ENCODE results near the gene TBC1D14. TPM values are rescaled to one million over a fixed set of nuclear protein-coding genes. Genes with fewer than 3 reads are reported as not detected.

The TBC1D14 gene
- total RNA-seq, 4 donors from 2014 or later: 36.0 to 56.2 (median 41.4) TPM

DNA sequence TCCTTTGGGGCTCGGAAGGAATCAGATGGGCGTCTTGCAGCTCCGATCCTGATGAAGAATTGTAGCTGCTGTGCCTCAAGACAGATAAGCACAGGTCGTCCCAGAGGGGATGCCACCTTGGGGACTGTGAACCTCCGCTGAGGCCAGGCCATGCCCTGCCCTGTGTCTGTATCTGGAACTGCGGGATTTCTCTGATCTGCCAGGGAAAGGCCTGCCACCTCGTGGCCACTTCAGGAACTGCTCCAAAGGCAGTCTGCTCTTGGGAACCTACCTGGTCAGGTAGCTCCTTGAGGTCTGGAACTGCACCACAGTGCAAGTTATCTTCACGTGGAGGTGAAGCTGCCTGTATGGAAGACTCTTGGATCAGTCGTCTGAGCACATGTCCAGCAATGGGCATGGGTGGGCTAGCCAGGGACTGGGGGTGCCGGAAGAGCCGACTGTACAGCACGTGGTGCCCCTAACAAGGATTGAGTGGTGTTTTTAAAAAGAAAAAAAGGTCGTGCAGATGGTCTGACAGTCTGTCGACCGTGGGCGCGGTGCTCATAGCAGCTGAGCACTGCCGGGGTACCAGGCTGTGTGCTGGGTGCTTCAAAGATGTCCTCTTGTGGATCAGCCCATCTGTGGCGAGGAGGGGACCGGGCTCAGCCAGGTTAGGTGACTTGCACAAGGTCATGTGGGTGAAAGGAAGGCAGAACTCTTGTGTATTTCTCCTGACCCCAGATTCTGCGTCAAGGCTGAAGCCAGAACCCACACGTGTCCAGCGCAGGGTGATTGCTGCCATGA, 161.3 kb downstream of the TBC1D14 start:
- H3K4me3 ChIP-seq: no peak overlapping the region
- TF ChIP-seq CTCF (IDR thresholded peaks at IDR 0.05 in 4 of 5, conservative IDR thresholded peaks at IDR 0.05 in 1 of 5) (peak; percentile 97 to 99 (median 97)), POLR2A (IDR thresholded peaks at IDR 0.05) (no peak)
- H3K36me3 ChIP-seq: no peaks in the 10 kb centered on the region
- DNase-seq: peak; percentile 66 to 78
- peak; percentile 4 to 27 for ATAC-seq
- in situ Hi-C loops (cut with MboI; ENCODE audit: low sequenced_read_pairs in 4 of 4): loop anchor here (5.0 to 25.0 kb wide), 7 partner anchors 86 to 356 kb away; partner anchors contain the start of genes TBC1D14 (in 4 of the 4) and BLOC1S4 (in 2 of the 4)
- H3K27ac ChIP-seq: no peak overlapping the region
- no peaks in the 10 kb centered on the region for H3K27me3 ChIP-seq
- peaks cover 35 to 43% of the 10 kb centered on the region in 2 donors for H3K4me1 ChIP-seq
- no peaks in the 10 kb centered on the region for H3K9me3 ChIP-seq
- intact Hi-C loops (cut with DNase I; ENCODE audit: low total_unique reads): loop anchor here (1.0 kb wide), 2 partner anchors 97 to 351 kb away; no protein-coding TSS in a partner anchor

- in situ Hi-C loops (cut with MboI; ENCODE audit: low sequenced_read_pairs in 4 of 4): loop anchor here (5.0 to 25.0 kb wide), 7 partner anchors 88 to 358 kb away; partner anchors contain the start of genes TBC1D14 (in 4 of the 4) and BLOC1S4 (in 2 of the 4)
- intact Hi-C loops (cut with DNase I; ENCODE audit: low total_unique reads): loop anchor here (1.0 kb wide), 1 partner anchor 30 kb away; the partner anchor contains the start of gene TADA2B
- H3K36me3 ChIP-seq: no peaks in the 10 kb centered on the region
- H3K9me3 ChIP-seq: no peaks in the 10 kb centered on the region
- ATAC-seq (no peak), DNase-seq (no peak)
- no peak overlapping the region for H3K27ac ChIP-seq
- no peak overlapping the region for H3K4me3 ChIP-seq
- TF ChIP-seq POLR2A (IDR thresholded peaks at IDR 0.05) (no peak), CTCF (IDR thresholded peaks at IDR 0.05 in 4 of 5, conservative IDR thresholded peaks at IDR 0.05 in 1 of 5) (no peak)
- no peaks in the 10 kb centered on the region for H3K27me3 ChIP-seq
- H3K4me1 ChIP-seq: peaks cover 22 to 30% of the 10 kb centered on the region in 2 donors
Observed at GRCh38 chr4:7073059-7073458, 163.4 kb downstream of the TBC1D14 start.

GRCh38 chr4:7073526-7074390, 164.1 kb downstream of the TBC1D14 start:
- no peak overlapping the region for H3K4me3 ChIP-seq
- H3K9me3 ChIP-seq: no peaks in the 10 kb centered on the region
- peaks cover 20 to 26% of the 10 kb centered on the region in 2 donors for H3K4me1 ChIP-seq
- H3K36me3 ChIP-seq: no peaks in the 10 kb centered on the region
- DNase-seq (peak in 1 of 2 donors; percentile 51), ATAC-seq (peak; percentile 35 to 57)
- no peaks in the 10 kb centered on the region for H3K27me3 ChIP-seq
- H3K27ac ChIP-seq: peak overlapping the region; percentile 47 to 64 (median 59)
- in situ Hi-C loops (cut with MboI; ENCODE audit: low sequenced_read_pairs in 4 of 4) (loop anchor here (5.0 to 25.0 kb wide), 7 partner anchors 89 to 359 kb away; partner anchors contain the start of genes TBC1D14 (in 4 of the 4) and BLOC1S4 (in 2 of the 4)), intact Hi-C loops (cut with DNase I; ENCODE audit: low total_unique reads) (loop anchor here (1.0 kb wide), 1 partner anchor 30 kb away; the partner anchor contains the start of gene TADA2B)
- TF ChIP-seq CTCF (IDR thresholded peaks at IDR 0.05 in 4 of 5, conservative IDR thresholded peaks at IDR 0.05 in 1 of 5) (no peak), POLR2A (IDR thresholded peaks at IDR 0.05) (no peak)

- Histone ChIP-seq H3K27me3 (no peaks in the 10 kb centered on the region), H3K4me1 (peaks cover 15 to 19% of the 10 kb centered on the region in 2 donors), H3K27ac (peak overlapping the region; percentile 47 to 64 (median 59)), H3K4me3 (no peak overlapping the region), H3K9me3 (no peaks in the 10 kb centered on the region), H3K36me3 (no peaks in the 10 kb centered on the region)
- peak; percentile 73 to 78 for DNase-seq
- ATAC-seq: peak; percentile 84 to 89
- TF ChIP-seq CTCF (IDR thresholded peaks at IDR 0.05 in 4 of 5, conservative IDR thresholded peaks at IDR 0.05 in 1 of 5) (no peak), POLR2A (IDR thresholded peaks at IDR 0.05) (no peak)
- intact Hi-C loops (cut with DNase I; ENCODE audit: low total_unique reads): no loop called here
- in situ Hi-C loops (cut with MboI; ENCODE audit: low sequenced_read_pairs in 4 of 4): loop anchor here (5.0 to 25.0 kb wide), 7 partner anchors 90 to 360 kb away; partner anchors contain the start of genes TBC1D14 (in 4 of the 4) and BLOC1S4 (in 2 of the 4)
Observed at GRCh38 chr4:7074426-7074825, 164.8 kb downstream of the TBC1D14 start.

Measured in gastrocnemius medialis (tissue), 4 donors.